Effector CD8-positive, alpha-beta T cell (primary cell): ENCODE results near the gene SLC25A17.
"Not testable (repeated sequence)": the region's sequence is repeated elsewhere in the genome, so short reads cannot be mapped to it uniquely, and the experiment has no call there.

Experiments
- DNase-seq: peaks from one replicate; lab custom pipeline; 2025; lab: John Stamatoyannopoulos, UW

SLC25A17 gene

DNA sequence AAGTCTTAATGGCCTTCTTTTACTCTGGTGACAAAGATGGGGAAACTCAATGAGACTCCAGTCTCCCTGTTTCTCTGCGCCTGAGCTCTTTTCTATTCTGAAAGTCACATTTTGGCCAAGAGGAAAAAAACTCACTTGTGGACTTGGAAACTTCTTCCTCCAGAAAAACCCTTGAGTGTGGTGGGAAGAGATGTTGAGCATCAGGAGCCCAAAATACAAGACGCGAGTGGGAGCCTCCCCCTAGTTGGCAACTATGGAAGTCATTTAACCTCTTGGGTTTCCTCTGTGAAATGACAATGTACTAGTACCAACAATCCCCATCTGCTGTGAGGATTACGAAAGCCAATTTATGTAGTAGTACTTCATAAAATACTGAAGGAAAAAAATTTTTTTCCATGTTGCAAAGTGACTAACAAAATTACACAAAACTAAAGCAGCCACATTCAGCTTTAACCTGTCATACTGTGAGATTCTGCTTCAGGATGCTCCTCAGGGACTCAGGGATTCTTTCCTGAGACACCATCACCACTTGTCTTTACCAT, 524 bp upstream of the SLC25A17 start:
- DNase-seq, result no peak

DNA sequence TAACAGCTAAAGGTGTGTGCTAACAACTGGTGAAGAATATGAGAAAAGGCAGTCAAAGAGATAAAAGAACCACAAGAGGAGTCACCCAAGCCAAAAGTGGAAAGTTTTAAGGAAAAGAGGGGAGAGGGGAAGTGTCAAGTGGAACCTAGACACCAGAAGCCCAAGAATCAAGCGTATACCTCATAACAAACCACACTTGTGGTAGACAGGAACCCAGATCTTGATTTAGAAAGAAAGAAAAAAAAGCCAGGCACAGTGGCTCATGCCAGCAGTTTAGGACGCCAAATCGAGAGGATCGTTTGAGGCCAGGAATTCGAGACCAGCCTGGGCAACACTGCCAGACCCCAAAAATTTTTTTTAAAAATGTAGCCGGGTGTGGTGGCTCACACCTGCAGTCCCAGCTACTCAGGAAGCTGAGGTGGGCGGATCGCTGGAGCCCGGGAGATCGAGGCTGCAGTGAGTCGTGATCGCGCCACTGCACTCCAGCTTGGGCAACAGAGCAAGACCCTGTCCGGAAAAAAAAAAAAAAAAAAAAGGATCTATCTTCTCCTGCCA, 877 bp downstream of the SLC25A17 start:
- DNase-seq, result no peak

DNA sequence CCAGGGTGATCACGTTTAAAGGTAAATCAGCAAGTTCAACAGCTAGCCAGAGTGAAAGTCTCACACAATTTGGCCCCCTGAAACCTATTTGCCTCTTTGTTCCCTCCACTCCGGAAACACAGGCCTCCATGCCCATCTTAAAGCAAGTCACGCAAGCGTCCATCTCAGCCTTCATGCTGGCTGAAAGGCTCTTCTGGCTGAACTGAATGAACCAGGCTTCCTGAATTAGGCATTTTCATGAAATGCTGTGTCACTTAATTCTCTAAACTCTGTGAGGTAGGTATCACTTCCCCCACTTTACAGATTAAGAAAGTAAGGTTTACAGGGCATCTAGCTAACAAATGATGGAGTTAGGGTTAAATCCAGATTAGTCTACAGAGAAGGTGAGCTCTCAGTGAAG, 1.4 kb downstream of the SLC25A17 start:
- DNase-seq, result no peak

DNA sequence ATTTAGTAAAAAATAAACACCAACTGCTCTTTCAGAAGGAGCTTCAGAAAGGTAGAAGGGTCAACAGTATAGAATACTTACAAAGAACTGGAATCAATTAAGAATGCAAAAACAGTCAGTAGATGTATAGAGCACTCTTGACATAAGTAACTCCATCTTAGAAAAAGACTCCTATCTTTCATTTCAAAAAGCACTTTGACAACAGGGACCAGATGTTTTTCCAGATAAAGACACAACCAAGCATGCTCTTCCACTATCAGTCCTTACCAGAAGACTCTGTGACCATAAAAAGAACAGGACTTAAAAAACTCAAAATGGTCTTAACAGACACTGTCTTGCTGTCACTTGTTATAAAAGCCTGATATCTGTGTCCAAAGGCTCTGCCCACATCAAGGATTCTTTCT, 5.2 kb downstream of the SLC25A17 start:
- DNase-seq, result no peak

DNA sequence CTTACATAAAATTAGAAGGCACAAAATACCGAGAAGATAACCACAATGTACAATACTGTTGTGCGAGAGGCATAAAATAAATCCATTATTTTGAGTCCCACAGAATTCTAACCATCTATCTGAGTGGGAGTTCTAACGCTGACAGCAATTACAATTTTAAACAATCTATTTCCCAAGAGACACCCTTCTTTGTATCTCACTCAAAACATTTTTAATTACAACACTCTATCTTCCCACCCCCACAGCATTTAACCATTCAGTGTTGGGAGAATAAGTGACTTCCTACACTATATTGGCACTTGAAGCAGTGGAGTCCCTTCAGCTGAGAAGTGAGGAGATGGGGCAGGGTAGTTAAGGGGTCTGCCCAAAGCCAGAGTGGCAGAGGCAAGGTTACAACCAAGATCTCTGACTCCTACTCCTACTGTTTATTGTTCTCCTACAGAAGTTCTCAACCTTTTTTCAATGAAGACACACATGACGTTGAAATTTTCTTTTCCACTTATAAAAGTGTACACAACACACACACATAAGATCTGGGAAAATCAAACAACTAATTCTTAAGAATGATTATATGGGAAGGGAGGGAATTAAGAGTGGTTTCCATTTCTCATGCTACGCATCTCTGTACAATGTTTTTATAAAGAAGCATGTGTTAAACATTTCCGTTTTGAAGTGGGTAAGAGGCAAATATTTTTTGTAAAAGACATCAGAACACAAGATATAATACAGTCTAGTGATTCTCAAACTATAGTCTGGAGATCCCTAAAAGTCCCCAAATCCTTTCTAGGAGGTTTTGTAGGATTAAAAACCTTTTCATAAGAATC, 10.9 kb downstream of the SLC25A17 start:
- DNase-seq, result no peak

DNA sequence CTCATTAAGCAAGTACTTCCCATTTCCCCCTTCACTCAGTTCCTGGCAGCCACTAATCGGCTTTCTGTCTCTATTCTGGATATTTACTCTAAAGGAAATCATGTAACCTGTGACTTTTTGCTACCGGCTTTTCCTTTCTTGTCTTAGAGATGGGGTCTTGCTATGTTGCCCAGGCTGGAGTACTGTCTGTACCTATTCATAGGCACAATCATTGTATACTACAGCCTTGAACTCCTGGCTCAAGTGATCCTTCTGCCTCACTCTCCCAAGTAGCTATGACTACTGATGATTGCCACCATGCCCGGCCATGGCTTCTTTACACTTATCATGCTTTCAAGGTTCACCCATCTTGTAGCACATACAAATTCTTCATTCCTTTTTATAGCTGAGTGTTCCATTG, 12.4 kb downstream of the SLC25A17 start:
- DNase-seq, result no peak

DNA sequence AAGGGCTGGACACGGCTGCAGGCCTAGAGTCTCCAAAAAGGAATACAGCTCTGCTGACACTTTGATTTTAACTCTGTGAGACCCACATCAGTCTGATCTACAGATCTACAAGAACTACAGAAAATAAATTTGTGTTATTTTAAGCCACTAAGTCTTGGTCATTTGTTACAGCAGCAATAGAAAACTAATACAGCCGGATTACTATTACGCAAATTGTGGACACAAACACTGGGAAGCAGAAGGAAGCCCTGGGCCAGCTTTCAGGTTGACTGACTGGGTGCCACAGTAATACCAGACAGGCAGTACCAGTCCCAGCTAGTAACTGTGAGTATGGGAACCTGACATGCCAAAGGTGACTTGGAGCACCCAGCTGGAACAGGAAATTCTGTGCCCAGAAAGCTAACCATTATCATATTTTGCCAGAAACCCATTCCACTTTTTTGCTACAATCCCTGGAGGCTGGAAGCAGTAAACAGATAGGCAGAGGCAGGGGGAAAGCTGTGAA, 13.4 kb downstream of the SLC25A17 start:
- no peak for DNase-seq

DNA sequence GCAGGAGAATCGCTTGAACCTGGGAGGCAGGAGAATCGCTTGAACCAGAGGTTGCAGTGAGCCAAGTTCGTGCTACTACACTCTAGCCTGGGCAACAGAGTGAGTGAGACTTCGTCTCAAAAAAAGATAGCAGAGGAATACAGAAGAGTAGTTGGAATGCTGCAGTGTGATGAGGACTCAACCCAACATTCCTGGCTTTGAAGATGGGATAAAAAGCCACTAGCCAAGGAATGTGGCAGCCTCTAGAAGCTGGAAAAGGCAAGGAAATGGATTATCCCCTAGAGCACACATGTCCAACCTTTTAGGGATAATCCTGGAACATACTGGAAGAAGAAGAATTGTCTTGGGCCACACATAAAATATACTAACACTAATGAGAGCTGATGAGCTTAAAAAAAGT, 13.9 kb downstream of the SLC25A17 start:
- no peak for DNase-seq

DNA sequence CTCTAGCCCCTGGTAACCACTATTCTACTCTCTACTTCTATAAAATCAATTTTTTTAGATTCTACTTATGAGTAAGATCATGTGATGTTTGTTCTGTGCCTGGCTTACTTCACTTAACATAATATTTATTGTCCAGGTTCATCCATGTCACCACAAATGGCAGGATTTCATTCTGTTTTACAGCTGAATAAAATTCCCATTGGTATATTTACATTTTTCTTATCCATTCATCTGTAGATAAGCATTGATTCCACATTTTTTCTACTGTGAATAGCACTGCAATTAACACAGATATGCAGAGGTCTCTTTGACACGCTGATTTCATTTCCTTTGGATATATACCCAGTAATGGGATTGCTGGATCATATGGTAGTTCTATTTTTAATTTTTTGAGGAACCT, 15.8 kb downstream of the SLC25A17 start:
- no peak for DNase-seq

DNA sequence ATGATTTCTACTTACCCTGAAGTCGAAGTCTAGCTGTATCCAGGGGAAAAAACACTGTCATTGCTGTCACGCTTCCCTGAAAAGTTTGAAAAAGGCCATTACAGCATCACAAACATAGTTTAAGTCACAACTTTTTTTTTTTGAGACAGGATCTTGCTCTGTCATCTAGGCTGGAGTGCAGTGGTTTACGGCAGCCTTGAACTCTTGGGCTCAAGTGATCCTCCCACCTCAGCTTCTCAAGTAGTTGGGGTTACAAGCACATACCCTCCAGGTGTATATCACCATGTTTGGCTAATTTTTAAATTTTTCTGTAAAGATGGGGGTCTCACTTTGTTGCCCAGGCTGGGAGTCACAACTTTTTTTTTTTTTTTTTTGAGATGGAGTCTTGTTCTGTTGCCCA, 20.1 kb downstream of the SLC25A17 start:
- no peak for DNase-seq

DNA sequence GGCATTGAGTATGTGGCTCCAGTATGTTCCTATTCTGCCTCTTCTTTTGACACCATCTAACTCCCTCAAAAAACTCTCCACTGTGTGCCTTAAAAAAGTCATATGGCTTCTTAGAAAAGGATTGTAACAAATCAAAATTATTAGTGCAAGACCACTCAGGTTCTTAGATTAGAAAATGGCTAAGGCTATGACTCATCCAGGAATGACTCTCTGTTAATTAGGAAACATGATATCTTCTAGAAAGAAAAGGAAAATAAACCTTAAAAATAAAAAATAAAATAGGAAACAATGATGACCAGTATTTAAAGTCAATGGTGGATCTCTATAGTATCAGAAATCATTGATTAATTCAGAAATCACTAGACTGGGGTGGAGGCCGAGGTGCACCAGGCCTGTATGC, 21.7 kb downstream of the SLC25A17 start:
- DNase-seq, result no peak

DNA sequence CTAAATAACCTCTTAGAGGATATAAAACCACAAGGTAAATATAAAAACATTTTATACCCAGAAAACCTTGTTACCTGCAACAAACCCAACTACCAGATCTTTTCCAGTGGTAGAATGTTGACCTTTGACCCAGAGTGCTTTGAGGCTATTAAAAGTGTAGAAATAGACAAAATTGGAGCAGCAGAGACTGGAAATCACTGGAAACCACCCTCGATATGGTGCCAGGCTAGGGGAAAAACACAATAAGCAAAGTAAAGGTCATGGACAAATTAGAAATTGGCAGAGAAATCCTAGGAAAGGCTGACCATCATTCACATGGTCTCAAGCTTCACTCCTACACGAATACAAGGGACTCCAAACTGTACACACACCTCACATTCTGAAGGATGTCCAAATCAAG, 26.7 kb downstream of the SLC25A17 start:
- no peak for DNase-seq

DNA sequence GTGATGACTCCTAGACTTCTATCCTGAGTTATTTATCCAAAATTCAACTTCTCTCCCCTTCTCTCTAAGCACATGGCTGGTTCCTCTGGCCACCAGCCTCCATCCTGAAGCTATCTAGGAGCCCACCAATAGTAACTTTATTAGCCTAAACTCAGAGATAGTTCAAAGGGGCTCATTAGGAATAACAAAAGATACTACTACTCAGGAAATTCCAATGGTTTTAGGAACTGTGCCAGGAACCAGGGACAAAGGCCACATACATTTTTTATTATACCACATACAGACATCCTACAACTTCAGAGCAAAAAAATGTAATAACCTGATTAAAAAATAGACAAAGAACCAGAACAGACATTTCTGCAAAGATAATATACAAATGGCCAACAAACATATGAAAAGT, 27.9 kb downstream of the SLC25A17 start:
- DNase-seq, result no peak

DNA sequence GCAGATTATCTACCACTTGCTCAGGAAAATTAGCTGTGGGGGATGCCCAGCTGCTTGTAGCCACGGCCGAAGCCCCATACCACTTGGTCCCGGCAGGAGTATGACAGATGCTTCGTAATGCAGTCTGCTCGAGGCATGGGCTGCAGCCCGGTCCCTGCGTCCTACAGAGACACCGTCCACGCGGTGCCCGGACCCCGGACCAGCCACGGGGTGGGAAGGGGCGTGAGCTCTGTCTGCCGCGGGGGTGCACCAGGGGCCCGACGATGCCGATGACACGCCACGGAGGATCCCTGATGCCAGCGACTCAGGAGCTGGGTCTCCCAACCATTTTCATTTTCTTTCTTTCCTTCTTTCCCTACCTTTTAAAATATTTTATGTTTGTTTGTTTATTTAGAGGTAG, 30.0 kb downstream of the SLC25A17 start:
- no peak for DNase-seq

DNA sequence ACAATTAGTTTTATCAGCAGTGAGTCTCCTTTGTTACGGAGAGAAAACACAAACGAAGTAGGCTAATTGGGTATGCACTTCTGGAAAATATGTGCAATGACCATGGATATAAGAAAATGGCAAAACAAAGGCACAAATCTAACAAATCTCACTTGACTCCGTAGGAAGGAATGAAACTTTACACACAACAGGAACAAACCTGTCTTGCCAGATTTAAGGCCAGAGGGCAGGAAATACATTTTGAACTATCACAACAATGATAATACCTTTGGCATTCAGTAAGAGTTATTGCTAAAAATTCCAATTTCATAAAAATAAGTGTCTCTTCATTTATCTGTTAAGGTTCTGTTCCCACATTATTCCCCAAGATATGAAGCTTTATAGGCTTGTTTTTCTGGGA, 36.6 kb downstream of the SLC25A17 start:
- DNase-seq, result no peak

DNA sequence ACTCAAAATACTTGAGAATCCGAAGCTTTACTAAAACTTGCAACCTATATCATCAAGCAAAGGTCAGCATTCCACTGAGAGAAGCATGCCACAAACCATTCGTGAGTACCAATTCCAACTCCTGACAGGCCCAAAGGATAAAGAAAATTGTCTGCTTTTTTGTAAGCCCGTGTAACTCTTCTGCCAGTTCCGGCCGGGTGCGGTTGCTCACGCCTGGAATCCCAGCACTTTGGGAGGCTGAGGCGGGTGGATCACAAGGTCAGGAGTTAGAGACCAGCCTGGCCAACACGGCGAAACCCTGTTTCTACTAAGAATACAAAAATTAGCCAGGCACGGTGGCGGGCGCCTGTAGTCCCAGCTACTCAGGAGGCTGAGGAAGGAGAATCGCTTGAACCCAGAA, 37.4 kb downstream of the SLC25A17 start:
- not testable (repeated sequence) for DNase-seq

DNA sequence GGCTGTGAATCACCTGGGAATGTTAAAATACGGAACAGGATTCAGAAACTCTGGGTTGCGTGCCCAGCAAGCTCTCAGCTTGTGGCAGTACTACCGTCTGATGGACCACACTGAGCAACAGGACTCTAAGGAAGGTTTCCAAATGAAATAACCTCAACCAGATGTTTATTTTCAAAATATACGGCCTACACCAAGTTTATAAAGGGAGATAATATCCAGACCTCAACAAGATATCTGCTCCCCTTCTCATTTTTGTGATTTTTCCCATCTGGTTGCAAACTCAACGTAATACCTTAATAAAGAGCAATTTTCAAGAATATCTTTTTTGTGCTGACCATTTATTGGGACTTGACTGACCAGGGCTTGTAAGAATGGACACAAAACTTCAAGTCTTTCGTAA, 49.4 kb downstream of the SLC25A17 start:
- DNase-seq, result no peak

DNA sequence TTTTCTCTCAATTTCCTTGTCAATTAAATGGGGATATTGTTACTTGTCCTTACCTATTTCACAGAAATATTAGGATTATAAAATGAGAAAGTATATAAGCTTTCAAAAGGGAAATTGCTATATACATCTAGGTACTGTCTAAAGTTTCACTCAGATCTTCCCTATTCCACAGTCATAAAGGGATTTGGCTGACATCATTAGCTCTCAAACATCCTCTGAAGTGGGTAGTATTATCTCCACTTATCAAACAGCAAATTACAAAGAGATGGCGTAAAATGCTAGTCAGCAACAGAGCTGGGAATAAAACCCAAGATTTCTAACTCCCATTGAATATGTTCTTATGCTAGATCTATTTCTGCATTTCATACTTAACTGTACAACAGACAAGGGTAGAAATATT, 50.9 kb downstream of the SLC25A17 start:
- no peak for DNase-seq

DNA sequence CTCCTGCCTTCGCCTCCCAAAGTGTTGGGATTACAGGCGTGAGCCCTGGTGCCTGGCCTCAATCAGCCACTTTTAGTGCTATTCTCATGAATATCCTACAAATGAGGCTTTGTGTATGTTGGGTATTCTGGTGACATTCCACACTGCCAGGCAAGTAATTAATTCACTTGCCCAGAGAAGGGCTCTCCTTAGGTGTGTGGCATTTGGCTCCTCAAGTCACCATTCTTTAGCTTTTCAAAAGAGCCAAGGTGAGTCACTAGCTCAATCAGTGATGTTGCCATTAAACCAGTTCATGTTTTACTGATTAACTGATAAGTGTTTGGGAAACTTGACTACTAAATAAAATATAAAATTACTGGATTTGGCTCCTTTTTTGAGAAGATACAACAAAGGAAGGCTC, 52.2 kb downstream of the SLC25A17 start:
- DNase-seq, result no peak

DNA sequence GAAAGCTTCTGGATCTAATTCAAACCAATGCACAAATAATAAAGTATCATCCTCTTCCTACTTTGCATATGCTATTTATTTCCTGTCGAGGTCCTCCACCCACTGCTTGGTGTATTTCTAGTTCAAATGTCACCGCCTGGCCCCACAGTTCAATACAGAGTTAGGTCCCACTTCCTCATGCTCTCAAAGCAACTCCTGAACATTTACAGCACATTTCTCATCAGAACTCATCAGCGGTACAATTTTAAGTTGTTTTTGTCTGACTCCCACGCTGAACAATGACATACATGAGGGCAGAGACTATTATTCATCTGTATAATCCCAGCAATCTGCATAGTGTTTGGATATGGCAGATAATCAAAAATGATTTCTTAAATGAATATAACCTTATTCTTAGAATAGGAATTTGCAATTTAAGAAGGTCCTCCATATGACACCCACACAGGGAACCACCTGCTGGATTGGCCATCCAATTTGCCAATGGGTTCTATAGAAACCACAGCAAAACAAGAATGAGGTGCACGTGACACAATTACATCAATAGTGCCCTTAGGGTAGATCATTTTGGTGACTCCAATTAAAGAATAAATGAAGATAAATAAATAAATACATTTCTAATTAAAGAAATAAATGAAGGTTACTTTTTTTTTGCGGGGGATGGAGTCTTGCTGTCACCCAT, 54.2 kb downstream of the SLC25A17 start:
- no peak for DNase-seq

DNA sequence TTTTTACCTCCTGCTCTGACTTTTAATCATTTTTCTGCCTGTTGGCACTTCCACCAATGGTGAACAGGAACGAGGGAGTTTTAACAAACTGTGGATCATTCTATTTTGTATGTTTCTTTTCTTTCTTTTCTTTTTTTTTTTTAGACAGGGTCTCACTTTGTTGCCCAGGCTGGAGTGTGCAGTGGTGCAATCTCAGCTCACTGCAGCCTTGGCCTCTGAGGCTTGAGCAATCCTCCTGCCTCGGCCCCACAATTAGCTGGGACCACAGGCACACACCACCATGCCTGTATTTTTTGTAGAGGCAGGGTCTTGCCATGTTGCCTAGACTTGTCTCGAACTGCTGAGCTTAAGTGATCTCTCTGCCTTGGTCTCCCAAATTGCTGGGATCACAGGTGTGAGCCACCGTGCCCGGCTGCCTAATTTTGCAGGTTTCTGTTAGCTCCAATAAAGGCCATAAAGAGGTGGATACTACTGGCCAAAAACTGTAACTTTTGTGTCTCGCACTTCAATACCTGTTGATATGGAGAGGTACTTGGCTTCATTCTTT, 59.8 kb downstream of the SLC25A17 start:
- no peak for DNase-seq

DNA sequence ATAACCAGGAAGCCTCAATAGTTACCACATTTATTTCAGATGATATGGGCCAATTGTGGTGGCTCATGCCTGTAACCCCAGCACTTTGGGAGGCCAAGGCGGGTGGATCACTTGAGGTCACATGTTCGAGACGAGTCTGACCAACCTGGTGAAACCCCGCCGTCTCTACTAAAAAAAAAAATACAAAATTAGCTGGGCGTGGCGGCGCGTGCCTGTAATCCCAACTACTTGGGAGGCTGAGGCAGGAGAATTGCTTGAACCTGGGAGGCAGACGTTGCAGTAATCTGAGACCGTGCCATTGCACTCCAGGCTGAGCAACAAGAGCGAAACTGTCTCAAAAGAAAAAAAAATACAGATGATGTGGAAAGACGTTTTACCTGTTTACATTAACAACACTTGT, 60.3 kb downstream of the SLC25A17 start:
- DNase-seq, result not testable (repeated sequence)

DNA sequence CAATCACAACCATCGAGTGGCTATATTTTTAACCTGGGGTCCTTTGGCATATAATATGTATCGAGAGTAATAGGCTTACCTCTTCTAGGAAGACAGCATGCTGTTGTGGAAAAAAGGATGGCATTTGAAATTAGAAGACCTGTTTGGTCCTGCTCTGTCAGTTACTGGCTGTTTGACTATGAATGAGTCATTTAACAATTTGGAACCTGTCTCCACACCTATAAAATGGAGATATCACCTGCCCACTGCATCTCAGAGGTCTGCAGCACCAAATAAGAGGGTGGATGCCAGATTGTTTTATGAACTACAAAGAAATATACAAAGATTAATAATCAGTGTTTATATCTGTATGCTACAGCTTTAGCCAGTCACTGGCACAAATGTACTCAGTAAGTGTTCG, 60.8 kb downstream of the SLC25A17 start:
- no peak for DNase-seq
